RPMI7951 (cell line): ENCODE results near the gene CTPS2. TPM values are rescaled to one million over a fixed set of nuclear protein-coding genes. Genes with fewer than 3 reads are reported as not detected.
A peak's percentile ranks its signal among the peaks of the same experiment; 100 is the strongest.
"Not testable (repeated sequence)": the region's sequence is repeated elsewhere in the genome, so short reads cannot be mapped to it uniquely, and the experiment has no call there.

ENCODE experiments used
- DNase-seq: peaks from one replicate; pipeline ENCODE4 v3.0.0-alpha.2; 2012; ENCODE audit warnings: low read depth
- total RNA-seq: library from RNA; depleted of rRNA; stranded (reverse); fragments of >200 nt; shearing (Covaris generic); gene quantifications from 2 replicates; pipeline ENCODE4 v1.2.3, GENCODE V29; 2014

The CTPS2 gene
- total RNA-seq, 1 experiment from 2014 or later = 17.9 TPM

DNA sequence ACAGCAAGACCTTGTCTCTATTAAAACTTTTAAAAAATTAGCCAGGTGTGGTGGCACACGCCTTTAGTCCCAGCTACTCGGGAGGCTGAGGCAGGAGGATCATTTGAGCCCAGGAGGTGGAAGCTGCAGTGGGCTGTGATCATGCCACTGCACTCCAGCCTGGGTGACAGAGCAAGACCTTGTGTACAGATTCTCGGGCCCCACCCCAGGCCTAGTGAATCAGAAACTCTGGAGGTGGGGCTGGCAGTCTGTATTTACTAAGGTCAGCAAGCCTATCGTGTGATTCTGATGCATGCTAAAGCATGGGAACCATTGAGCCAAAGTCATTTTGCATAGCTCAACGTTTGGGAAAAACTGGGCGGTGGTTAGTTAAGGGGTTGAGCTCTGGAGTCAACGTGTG, 59.0 kb downstream of the CTPS2 start:
- DNase-seq = no peak

DNA sequence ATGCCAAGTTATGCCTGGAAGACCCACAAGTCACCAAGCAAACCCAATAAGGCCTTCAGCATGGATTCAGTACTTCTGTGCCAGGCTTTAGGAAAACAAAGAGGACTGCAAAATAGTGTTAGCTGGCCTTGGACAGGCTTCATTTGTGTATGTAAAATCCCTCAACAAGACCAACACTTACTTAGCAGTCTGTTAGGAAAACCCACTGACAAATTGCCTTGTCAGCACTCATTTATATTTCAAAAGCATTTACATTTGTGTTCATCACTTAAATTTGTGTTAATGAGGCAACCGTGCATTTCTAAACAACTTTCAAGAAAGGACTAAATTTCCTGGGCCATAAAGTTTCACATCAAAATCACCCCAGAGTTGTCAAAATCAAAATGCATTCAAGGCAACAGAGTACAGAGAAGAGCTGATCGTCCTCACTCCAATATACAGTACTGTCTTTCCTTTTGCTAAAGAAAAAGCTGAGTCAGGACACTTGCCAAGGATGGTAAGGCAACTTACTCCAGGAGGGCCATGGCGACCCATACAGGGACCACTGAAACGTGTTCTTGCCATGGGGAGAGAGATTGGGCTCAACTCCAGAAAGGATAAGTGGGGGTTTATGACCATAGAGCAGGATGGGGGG, 61.0 kb downstream of the CTPS2 start:
- DNase-seq = no peak

DNA sequence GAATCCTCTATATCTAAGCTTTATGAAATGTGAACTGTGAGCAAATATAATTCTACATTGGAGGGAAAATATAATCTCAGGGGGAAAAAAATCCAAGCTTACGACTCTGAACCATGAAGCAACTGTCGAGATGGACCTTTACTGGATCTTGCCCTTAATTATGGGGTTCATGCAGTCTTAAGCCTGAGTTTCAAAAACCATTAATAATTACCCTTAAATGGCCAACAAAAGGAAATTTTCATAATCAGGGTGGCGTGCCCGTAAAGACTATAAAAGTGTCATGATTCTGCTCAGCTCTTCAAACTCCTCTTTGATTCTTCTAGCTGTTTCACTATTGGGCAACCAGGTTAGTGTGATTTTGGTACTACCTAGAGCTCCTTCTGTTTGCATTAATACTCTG, 62.6 kb downstream of the CTPS2 start, which contains the start of gene S100G:
Gene S100G (plus strand): TSS at position 301 of the 400 bp plus-strand sequence. CDS start 849 bp downstream, outside the sequence.
- DNase-seq = no peak

DNA sequence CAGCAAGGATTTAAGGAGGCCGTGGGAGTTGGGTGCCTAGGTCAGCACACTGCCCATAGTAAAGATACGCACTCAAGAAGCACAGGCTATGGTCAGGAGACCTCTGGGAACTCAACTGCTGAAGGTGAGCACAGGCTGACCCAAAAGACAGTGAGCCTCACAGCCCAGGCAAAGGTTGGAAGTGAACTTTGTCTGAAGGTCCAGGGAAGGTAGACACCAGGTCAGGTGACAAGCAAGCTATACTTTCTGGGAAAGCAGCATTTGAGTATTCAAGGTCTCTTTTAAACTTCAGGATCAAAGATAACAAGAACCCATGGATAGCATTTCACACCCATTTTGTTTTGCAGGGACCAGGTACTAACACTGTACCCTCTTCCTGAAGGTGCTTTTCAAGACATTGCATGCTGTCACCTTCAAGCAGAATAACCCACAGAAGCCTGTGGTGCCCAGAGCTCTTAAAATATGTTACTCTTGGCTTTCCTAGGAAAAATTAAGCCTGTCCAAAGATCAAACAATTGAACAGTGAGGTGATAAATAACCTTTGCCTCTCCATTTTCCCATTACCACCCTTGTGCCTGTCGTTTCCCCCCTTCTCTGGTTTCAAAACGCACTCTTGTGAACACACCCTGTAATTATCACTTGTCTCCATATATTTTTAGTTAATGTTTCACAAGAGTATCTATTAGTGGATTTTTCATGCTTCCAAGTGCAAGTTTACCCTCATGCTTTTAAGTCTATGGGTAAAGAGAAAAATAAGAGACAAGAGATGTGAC, 65.9 kb downstream of the CTPS2 start:
- DNase-seq = no peak

DNA sequence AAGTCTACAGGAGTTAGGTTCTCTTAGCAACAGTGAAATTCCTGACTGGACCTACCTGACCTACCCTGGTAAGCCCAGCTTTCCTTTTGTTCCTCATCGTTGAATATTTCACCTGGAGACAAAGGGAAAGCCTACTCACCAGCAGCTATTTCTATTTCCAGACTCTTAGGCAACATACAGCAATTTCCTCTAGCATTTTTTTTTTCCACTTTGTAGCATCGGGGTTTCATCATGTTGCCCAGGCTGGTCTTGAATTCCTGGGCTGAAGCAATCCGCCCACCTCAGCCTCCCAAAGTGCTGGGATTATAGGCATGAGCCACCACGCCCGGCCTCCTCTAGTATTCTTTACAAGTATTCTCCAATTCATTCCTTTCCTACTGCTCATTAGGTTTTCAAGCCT, 69.3 kb downstream of the CTPS2 start:
- DNase-seq = no peak

DNA sequence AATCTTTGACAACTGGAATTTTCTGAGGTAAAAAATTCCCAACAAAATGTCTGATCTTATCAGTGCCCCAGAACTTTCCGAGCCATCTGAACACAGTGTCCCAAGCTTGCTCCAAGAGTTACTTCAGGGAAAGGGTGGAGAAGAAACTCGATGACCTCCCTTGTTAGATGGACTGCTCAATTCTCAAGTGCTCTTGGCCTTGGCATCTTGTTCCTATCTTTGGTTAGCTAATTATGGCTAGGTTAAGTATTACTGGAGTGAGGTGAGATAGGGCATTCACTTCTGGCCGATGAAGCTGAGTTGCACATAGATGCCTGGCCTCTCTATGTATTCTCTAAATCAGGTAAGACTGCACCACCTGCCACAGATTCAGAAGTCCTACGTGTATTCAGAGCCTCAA, 71.6 kb downstream of the CTPS2 start:
- DNase-seq = no peak

DNA sequence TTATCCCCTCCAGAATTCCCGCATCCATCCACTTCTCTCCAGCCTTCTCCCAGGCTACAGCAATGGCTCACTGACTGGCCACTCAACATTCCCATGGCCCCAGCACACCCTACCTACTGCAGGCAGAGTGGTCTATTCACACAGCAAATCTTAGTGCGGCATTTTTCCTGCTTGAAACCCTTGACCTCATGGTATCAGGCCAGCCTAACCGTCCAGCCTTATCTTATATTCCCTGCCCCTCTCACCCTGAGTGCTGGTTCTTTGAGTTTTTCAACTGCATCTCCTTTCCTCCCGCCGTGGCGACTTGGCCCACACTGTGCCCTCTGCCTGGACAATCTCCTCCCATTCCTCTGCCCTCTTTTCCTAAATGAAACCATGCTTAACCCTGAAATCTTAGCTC, 72.5 kb downstream of the CTPS2 start:
- DNase-seq = no peak

DNA sequence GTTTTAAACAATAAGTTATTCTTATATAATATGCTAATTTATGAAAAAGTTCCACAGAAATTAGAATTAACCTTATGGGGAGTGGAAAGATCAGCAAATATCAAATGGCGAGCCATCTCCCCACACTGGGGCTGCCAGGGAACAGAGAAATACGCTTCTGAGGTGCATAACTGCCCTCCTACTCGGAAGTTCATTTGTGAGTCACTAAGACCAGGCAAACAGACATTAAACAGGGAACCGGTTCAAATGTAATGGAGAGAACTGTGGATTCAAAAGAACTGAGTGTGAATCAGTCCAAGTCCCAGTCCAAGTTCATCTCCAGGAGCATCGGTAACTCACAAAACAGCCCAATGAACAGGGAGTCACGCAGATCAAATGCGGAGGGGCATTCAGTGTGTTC, 73.9 kb downstream of the CTPS2 start:
- no peak for DNase-seq

DNA sequence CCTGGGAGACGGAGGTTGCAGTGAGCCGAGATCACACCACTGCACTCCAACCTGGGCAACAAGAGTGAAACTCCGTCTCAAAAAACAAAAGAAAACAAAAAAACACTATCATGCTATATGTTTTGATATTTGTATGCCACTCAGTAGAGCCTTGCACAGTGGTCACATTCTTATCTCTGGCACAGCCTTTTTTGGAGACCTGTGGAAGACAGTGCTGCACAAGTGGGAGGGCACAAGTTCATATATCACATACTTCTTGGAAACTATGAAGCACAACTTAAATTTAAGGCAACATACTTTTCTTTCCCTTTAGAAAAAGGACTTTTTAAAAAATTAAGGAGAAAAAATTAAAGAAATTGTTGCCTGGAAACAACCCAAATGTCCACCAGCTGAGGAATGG, 76.9 kb downstream of the CTPS2 start:
- no peak for DNase-seq

DNA sequence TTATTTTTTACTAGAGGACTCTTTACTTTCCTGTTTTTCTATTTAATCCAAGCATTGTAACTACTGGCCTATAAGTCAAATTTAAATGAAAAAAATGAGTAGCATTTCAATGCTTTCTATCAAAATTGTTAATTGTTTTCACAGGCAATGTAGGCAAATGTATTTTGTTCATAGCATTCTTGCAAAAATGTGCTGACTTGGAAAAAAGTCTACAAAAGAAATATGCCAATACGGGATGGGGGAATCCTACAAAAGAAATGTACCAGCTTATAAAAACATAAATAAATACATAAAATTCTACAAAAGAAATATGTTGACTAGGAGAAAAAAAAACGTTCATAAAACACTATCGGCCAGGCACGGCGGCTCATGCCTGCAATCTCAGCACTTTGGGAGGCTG, 77.4 kb downstream of the CTPS2 start:
- no peak for DNase-seq

DNA sequence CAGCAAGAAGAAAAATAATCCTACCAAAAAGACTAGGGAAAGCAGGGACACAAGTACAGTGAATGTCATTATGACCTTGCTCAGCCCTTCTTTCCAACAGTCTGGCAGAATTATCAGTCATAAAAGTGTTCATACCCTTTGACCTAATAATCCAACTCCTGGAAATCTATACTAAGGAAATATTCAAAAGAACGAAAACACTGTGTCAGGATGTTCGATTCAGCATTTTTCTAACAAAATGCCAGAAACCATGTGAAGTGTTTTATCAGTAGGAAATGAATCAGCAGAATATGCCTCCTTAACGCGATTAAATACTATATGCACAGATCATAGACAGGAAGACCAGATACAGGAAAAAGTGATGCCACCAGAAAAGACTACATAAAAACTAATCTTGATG, 78.7 kb downstream of the CTPS2 start:
- DNase-seq = no peak

DNA sequence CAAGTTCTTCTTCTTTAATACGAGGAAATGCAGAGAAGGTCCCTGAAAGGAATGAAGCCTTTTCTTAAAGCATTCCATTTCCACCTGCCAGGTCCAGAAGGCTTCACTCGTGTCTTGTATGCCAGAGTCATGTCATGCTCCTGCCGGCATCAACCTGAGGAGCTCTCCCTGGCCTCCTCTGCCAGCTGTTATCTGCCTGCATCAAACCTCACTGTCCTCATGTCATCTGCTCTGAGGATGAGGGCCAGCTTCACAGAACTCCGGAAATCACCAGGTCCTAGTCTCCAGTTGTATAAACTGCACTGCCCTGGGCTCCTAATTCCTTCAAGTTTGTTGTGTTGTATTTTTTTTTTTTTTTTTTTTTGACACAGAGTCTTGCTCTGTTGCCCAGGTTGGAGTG, 82.6 kb downstream of the CTPS2 start:
- DNase-seq = no peak

DNA sequence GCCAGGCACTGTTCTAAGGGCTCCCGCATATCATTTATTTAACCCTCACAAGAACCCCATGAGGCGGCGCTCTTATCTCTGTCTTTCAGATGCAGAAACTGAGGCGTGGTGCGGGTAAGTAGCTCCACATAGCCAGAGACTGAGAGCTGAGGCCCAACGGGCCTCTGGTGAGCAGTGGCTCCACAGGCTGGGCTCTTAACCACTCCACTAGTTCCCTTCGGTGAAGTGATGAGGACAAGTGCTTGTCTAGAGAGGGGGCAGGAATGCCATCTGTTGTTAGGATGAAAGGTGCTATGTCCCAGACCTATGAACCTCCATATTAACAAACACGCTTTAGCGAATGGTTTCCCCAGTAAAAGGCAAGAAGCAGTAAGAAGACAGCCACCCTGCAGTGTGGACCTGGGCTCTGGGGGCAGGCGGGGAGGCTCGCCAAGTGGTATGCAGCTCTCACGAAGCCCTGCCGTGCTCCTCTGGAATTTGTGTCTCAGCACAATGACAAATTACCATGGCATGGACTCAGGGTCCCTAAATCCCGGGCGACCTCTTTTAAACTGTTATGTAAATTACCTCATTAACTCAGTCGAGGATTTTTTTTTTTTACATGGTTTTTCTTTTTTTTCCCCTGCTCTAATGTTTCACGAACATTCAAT, 83.4 kb downstream of the CTPS2 start:
- DNase-seq = no peak

DNA sequence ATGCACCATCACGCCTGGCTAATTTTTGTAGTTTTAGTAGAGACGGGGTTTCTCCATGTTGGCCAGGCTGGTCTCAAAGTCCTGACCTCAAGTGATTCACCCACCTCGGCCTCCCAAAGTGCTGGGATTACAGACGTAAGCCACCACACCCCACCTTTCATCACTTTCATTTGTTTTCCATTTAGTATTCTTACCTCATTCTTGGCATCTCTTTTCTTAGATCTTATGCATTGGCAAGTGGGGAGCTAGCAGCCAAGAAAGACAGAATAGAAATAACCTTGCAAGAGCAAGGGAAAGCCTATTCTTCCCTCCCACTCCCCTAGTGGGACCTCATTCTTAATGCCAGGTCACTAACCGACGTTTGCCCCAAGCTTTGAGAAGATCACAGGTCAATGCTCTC, 84.0 kb downstream of the CTPS2 start:
- DNase-seq = not testable (repeated sequence)

DNA sequence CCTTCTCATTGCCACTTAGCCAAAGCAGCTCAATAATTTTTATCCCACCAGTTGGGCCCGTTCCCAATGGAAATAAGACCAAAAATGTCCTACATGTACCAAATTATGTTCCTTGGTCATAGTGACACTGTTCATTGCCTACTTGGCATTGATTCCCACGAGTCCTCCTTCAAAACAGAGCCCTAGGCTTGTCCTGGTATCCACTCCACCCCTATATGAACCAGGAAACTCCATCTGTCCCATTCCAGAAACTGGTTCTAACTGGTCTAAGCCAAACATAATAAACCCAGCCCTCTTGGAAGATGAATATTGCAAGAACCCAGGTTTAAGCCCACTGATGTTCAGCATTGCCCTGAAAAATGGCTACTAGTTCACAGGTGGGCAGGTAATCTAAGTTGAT, 93.4 kb downstream of the CTPS2 start:
- DNase-seq = no peak

DNA sequence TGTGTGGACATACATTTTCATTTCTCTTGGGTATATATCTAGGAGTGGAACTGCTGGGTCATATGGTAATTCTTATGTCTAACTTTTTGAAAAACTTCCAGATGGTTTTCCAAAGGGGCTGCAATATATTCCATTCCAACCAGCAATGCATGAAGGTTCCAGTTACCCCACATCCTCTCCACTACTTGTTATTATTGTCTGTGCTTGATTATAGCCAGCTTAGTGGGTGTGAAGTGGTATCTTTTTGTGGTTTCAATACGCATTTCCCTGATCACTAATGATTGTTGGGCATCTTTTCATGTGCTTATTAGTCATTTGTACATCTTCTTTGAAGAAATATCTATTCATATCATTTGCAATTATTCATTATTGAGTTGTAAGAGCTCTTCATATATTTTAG, 94.0 kb downstream of the CTPS2 start:
- no peak for DNase-seq

DNA sequence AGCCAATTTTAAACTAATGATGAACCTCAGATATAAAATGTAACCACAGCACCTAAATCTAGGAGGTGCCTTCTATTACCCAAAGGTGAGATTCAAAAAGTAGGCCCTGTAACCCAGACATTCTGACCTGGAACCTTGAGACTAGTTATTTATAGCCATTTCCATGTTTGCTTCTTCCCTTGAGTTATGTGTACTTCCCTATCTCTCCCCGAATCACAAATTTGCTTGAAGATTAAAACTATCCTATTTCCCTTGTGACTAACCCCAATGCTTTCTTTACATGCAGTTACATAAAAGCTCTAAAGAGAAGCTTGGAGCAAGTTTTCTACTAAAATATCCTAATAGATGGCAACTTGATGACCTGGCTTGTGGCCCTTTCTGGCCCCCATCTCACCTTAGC, 95.1 kb downstream of the CTPS2 start:
- no peak for DNase-seq

DNA sequence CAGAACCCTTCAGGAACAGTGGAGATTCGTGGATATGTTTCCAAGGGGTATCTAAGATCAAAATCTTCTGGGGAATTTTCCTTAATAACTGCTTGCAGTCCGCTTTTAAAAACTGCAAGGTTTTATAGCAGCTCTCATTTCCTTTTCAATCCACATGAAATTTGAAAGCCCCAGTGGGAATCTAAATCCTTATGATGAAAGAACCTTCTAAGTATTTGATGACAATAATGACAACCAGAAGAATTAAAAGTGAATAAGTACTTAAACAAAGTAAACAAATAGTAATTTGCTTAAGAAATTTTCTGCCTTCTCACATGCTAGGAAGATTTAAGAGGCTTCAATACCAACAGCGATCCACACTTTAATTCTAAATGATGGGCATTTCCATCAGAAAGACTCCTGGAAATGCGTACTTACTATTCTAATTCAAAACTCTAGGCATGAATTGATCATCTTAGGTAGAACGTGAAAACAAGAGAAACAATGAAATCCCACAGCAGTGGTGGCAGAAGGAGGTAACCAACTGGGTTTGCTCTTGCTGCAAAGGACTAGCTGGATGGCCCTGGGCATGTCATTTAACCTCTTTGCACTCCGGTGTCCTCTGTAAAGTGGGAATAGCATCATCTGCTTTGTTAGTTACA, 100.1 kb downstream of the CTPS2 start:
- no peak for DNase-seq

DNA sequence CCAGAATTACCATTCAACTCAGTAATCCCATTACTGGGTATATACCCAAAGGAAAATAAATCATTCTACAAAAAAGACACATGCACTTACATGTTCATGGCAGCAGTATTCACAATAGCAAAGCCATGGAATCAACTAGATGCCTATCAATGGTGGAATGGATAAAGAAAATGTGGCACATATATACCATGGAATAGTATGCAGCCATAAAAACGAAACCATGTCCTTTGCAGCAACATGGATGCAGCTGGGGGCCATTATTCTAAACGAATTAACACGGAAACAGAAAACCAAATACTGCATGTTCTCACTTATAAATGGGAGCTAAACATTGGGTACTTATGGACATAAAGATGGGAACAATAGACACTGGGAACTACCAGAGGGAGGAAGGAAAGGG, 101.8 kb downstream of the CTPS2 start:
- DNase-seq = not testable (repeated sequence)

DNA sequence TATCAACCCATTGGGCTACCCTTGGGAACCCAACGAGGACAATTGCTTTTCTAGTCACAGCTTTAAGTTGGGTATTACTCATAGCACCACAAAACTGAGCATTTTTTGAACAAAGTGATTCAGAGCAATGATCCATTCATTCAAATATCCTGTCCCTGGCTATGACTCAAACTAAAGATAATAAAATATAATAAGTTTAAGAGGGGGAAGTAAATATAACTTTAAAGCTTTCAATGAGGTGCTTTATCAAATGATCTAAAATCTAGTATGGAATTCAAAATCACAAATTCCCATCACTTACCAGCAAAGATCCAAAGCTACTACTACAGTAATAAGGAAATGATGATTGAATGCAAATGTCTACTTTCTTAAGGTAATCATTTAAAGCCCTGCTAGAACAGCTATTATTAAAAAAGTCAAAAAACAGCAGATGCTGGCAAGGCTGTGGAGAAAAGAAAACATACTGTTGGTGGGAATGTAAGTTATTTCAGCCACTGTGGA, 102.3 kb downstream of the CTPS2 start:
- DNase-seq = peak; percentile 44

DNA sequence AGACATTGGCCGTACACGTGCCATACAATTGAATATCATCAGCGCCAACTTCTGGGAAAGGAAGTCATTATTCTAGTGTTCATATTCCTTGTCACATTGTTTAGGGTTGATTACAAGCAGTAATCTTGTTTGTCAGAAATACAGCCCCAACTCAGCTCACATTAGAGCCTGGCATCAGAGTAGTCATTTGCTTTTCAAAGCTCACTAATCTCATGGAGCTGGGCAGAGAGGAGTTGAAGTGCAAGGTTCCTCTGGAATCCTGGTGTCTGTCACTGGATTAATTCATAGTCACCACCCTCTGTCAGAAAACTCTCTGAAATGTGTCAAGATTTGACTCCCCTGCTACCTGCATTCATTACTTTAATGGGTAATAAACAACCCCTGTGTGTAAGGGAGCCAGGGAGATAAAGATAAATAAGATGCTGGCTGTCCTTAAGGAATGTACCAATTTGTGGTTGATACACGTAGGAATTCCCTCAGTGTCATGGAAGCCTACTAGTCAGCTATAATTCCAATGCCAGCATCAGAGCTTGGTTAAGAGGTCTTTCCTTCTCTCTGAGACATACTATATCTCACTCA, 106.2 kb downstream of the CTPS2 start:
- DNase-seq = no peak

DNA sequence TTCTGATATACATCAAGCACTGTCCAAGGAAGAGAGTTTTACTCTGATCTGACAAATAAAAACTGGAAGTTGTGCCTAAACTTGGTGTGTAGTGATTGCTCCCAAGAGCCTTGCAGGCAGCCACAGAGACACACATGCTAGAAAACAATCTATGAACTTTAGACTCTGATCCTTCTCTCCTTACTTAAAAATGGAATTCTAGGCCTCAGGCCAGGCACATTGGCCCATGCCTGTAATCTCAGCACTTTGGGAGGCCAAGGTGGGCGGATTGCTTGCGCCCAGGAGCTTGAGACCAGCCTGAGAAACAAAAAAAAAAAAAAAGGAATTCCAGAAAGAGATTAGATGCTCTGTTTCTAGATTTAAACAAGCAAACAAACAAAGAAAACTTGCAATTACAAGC, 108.1 kb downstream of the CTPS2 start:
- no peak for DNase-seq
